ENCODE measurements around the gene MOSMO. TPM values are rescaled to one million over a fixed set of nuclear protein-coding genes. Genes with fewer than 3 reads are reported as not detected.

Gene MOSMO
- total RNA-seq, 1 experiment from 2014 or later: 27.6 TPM

GRCh38 chr16:21984062-21984461, 23.8 kb upstream of the MOSMO start:
- Histone ChIP-seq H3K9me3 (ENCODE audit: control insufficient read depth in 1 of 2, insufficient read depth in 1 of 2, low read depth in 1 of 2, low read length in 2 of 2) (no peaks in the 10 kb centered on the region), H3K27me3 (ENCODE audit: insufficient read depth, low read length) (no peaks in the 10 kb centered on the region), H4K20me1 (ENCODE audit: insufficient read depth) (no peaks in the 10 kb centered on the region), H3K4me2 (ENCODE audit: low read length) (no peak overlapping the region), H3K27ac (ENCODE audit: low read depth, low read length) (no peak overlapping the region), H2AFZ (ENCODE audit: low read depth, low read length, poor library complexity, severe bottlenecking) (no peak overlapping the region), H3K79me2 (ENCODE audit: insufficient read depth, low read length) (no peaks in the 10 kb centered on the region), H3K4me3 (replicated peaks in 1 of 2; ENCODE audit: low read depth in 1 of 2, low read length in 2 of 2) (no peak overlapping the region), H3K9ac (ENCODE audit: low read length) (no peak overlapping the region), H3K4me1 (ENCODE audit: control insufficient read depth in 1 of 2, insufficient read depth in 2 of 2, low read length in 2 of 2) (peaks cover 0 to 22% of the 10 kb centered on the region in 2 experiments; a peak in 2 of 4 replicates), H3K36me3 (ENCODE audit: control insufficient read depth in 1 of 2, insufficient read depth in 2 of 2, low read length in 2 of 2) (peaks cover 41 to 42% of the 10 kb centered on the region in 2 experiments), H3K9me2 (ENCODE audit: insufficient read depth) (no peaks in the 10 kb centered on the region)
- DNase-seq (ENCODE audit: low read depth, low spot score) (no peak), ATAC-seq (no peak)
- ChIA-PET RAD21 (ENCODE audit: low non-redundant PET in 1 of 2, low total read pairs in 2 of 2, uncharacterized antibody in 2 of 2, unreplicated experiment in 2 of 2) (no interaction called here), POLR2A (no interaction called here), CTCF (no interaction called here)
- BruUV-seq (replicated peaks): no TSS peak
- TF ChIP-seq ZFX (IDR thresholded peaks at IDR 0.05) (no peak), EGR1 (IDR thresholded peaks at IDR 0.05; ENCODE audit: low read depth) (no peak), JUND (IDR thresholded peaks at IDR 0.05) (no peak)
- intact Hi-C loops (cut with micrococcal nuclease): no loop called here

DNA sequence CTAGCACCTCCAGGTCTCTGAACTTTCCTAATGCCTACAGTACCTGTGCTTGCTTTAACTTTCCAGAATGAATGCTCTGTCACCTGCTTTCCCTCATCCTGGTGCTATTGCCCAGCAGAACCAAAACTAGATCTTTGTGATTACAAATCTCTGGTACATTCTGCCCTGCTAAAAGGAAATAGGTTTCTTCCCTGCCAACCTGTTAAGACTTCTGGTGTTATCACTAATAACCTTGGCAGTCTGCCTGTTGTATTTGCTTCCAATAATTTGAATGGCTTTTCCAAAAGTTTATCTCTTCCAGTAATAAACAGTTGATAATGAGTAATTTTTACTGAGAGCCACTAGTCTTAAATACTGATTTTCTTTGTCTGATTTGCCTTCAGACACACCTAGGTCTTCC, 22.4 kb upstream of the MOSMO start:
- Histone ChIP-seq H2AFZ (ENCODE audit: low read depth, low read length, poor library complexity, severe bottlenecking) (no peak overlapping the region), H3K79me2 (ENCODE audit: insufficient read depth, low read length) (no peaks in the 10 kb centered on the region), H4K20me1 (ENCODE audit: insufficient read depth) (no peaks in the 10 kb centered on the region), H3K4me3 (replicated peaks in 1 of 2; ENCODE audit: low read depth in 1 of 2, low read length in 2 of 2) (no peak overlapping the region), H3K36me3 (ENCODE audit: control insufficient read depth in 1 of 2, insufficient read depth in 2 of 2, low read length in 2 of 2) (peaks cover 27 to 33% of the 10 kb centered on the region in 2 experiments), H3K9ac (ENCODE audit: low read length) (no peak overlapping the region), H3K4me2 (ENCODE audit: low read length) (no peak overlapping the region), H3K27me3 (ENCODE audit: insufficient read depth, low read length) (no peaks in the 10 kb centered on the region), H3K9me2 (ENCODE audit: insufficient read depth) (no peaks in the 10 kb centered on the region), H3K4me1 (ENCODE audit: control insufficient read depth in 1 of 2, insufficient read depth in 2 of 2, low read length in 2 of 2) (peaks cover 0 to 22% of the 10 kb centered on the region in 2 experiments; a peak in 2 of 4 replicates), H3K27ac (ENCODE audit: low read depth, low read length) (no peak overlapping the region), H3K9me3 (ENCODE audit: control insufficient read depth in 1 of 2, insufficient read depth in 1 of 2, low read depth in 1 of 2, low read length in 2 of 2) (no peaks in the 10 kb centered on the region)
- BruUV-seq (replicated peaks): no TSS peak
- RAD21 ChIA-PET (ENCODE audit: low non-redundant PET in 1 of 2, low total read pairs in 2 of 2, uncharacterized antibody in 2 of 2, unreplicated experiment in 2 of 2): no interaction called here
- ATAC-seq: no peak
- intact Hi-C loops (cut with micrococcal nuclease): no loop called here
- TF ChIP-seq POLR2AphosphoS5 (IDR thresholded peaks at IDR 0.05; ENCODE audit: low read depth, low read length) (no peak), SRF (IDR thresholded peaks at IDR 0.05; ENCODE audit: low read depth) (no peak), ZBTB33 (IDR thresholded peaks at IDR 0.05; ENCODE audit: extremely low read depth, insufficient replicate concordance, low read length) (no peak), SP1 (IDR thresholded peaks at IDR 0.05; ENCODE audit: low read depth) (no peak), EZH2 (IDR thresholded peaks at IDR 0.05) (no peak), TCF7L2 (IDR thresholded peaks at IDR 0.05; ENCODE audit: borderline replicate concordance, extremely low read depth, insufficient read depth, insufficient read length) (no peak), YY1 (IDR thresholded peaks at IDR 0.05; ENCODE audit: extremely low read depth, insufficient replicate concordance, low read depth, low read length) (no peak), CEBPB (IDR thresholded peaks at IDR 0.05; ENCODE audit: low read depth) (no peak), CBX3 (IDR thresholded peaks at IDR 0.05; ENCODE audit: low read depth) (no peak)
- TF ChIP-seq, protein P1, sequence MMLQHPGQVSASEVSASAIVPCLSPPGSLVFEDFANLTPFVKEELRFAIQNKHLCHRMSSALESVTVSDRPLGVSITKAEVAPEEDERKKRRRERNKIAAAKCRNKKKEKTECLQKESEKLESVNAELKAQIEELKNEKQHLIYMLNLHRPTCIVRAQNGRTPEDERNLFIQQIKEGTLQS (IDR thresholded peaks at IDR 0.05): no peak
- TF ChIP-seq, protein P2, sequence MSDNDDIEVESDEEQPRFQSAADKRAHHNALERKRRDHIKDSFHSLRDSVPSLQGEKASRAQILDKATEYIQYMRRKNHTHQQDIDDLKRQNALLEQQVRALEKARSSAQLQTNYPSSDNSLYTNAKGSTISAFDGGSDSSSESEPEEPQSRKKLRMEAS (IDR thresholded peaks at IDR 0.05): no peak
- TF ChIP-seq, protein P3, sequence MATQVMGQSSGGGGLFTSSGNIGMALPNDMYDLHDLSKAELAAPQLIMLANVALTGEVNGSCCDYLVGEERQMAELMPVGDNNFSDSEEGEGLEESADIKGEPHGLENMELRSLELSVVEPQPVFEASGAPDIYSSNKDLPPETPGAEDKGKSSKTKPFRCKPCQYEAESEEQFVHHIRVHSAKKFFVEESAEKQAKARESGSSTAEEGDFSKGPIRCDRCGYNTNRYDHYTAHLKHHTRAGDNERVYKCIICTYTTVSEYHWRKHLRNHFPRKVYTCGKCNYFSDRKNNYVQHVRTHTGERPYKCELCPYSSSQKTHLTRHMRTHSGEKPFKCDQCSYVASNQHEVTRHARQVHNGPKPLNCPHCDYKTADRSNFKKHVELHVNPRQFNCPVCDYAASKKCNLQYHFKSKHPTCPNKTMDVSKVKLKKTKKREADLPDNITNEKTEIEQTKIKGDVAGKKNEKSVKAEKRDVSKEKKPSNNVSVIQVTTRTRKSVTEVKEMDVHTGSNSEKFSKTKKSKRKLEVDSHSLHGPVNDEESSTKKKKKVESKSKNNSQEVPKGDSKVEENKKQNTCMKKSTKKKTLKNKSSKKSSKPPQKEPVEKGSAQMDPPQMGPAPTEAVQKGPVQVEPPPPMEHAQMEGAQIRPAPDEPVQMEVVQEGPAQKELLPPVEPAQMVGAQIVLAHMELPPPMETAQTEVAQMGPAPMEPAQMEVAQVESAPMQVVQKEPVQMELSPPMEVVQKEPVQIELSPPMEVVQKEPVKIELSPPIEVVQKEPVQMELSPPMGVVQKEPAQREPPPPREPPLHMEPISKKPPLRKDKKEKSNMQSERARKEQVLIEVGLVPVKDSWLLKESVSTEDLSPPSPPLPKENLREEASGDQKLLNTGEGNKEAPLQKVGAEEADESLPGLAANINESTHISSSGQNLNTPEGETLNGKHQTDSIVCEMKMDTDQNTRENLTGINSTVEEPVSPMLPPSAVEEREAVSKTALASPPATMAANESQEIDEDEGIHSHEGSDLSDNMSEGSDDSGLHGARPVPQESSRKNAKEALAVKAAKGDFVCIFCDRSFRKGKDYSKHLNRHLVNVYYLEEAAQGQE (IDR thresholded peaks at IDR 0.05; ENCODE audit: low read depth): no peak
- DNase-seq (ENCODE audit: low read depth, low spot score): no peak
- CTCF ChIA-PET: no interaction called here
- POLR2A ChIA-PET: no interaction called here
